Fibroblast of the aortic adventitia (primary cell): Measurements from ENCODE around the gene CCDC175. TPM values are rescaled to one million over a fixed set of nuclear protein-coding genes. Genes with fewer than 3 reads are reported as not detected.

Experiments used
- DNase-seq: peaks from one replicate; pipeline ENCODE4 v3.0.0-alpha.2; 2010; ENCODE audit warnings: low read depth
- H3K4me3 ChIP-seq: 2 replicates; pipeline ENCODE4 v1.5.1; 2011; ENCODE audit warnings: low read depth, mild to moderate bottlenecking, control low read depth, low read length, moderate library complexity
- CTCF ChIP-seq: IDR thresholded peaks from 2 replicates; pipeline ENCODE4 v1.5.1; 2011; ENCODE audit warnings: mild to moderate bottlenecking, low read length, control low read depth, inconsistent platforms; ENCODE audit not compliant: insufficient read depth
- total RNA-seq: library from RNA; depleted of rRNA; stranded (reverse); fragments of >200 nt; gene quantifications from 2 replicates; pipeline ENCODE4 v1.2.3, GENCODE V29; 2012; ENCODE audit warnings: low replicate concordance

Gene CCDC175
- total RNA-seq: not detected in 2 replicates

DNA sequence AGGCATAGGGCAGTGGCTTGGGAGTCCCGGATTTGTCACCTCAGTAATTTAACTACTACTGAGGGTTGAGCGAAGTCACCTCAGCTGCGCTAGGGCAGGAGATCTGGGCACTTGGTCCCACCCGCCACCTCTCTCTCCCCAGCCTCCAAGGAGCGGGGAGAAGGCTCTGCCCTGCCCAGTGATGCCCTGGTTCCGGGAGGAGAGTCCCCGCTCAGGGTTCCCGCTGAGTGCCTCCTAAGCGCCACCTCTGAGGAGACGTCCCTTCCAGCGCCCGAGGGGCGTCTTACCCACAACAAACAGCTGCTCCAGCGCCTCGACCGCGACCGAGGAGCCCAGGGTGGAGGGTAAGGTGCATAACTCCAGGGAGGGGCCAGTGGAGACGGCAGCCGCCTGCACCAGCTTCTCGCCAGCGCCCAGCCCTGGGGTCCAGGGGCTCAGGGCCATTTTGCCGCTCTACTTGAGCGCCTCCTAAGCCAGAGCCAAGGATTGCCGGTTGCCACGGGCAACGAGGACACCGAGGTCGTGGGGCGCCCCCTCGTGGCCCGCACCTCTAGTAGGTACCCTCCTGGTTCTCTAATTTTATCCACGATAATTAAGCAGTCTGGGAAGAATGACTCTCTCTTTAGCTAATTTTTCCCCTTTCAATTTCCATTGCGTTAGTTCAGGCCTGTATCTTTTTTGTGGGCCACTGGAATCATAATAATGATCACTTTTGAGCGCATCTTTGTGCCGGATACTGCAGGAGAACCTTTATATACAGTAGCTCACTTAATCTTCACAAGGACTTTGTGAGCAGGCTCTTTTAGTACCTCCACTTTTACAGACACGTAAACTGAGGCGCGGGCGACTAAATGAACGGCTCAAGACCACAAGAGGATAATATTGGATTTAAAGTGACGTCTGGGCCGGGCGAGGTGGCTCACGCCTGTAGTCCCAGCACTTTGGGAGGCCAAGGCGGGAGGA lies at the start of gene CCDC175:
Gene CCDC175 (minus strand): TSS at position 481 of the 963 bp plus-strand sequence. CDS start 37 bp downstream, at position 444.
- TF ChIP-seq CTCF: peak; percentile 75
- H3K4me3 ChIP-seq: peak within 1 kb of the TSS; percentile 59
- peak; percentile 69 for DNase-seq

GRCh38 chr14:59622631-59623030 lies 46.0 kb upstream of the CCDC175 start:
- TF ChIP-seq CTCF: no peak
- DNase-seq: no peak

DNA sequence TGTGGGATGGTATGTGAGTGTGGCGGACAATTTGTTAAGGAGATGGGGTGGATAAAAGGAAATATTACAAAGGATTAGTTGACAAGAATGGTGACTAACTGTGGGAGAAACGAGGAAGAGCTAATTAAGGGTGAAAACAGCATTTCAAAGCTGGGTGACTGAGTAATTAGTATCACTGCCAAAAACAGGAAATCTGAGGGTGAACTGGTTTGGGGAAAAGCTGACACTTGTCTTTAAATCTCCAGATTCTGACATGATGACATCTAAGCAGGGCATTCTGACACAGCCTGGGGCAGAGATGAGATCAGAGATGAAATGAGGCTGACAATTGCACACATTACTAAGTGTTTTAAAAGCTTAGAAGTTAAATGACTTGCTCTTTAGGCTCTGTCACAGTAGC lies 42.4 kb upstream of the CCDC175 start:
- TF ChIP-seq CTCF: no peak
- no peak overlapping the region for H3K4me3 ChIP-seq
- no peak for DNase-seq

More at GRCh38 chr14:59622631-59623030, 46.0 kb upstream of the CCDC175 start:
- no peak overlapping the region for H3K4me3 ChIP-seq

GRCh38 chr14:59601056-59601455 lies 24.4 kb upstream of the CCDC175 start:
- H3K4me3 ChIP-seq: no peak overlapping the region
- DNase-seq: no peak
- TF ChIP-seq CTCF: no peak

DNA sequence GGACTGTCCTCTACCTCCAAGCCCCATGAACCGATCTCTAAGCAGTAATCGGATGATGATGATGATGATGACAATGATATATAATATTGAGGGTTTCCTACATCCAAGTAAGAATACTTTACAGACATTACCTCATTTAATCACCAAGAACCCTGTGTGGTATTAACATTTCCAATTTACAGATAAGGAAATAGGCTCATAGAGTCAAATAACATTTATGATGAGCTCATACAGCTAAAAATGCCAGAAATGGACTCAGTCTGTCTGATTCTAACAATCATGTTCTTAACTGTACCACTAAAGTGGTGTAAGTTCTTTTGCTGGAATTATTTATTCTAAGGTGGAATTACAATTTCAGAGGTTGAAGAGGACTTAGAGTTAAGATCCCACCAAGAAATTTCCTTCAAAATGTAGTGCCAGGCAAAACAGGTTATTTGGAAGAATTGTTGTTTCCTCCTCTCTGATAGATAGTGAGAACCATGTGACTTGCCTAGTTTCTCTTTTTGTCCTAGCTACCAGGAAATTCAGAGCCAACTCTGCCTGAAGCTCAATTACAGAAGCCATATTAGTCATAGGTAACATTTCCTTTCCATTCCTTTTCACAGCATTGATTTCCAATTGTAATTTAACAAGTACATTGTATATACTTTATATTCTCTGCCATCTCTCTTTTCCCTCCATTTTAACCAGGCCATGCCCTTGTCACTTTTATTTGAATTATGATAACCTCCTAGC lies 23.8 kb upstream of the CCDC175 start:
- no peak overlapping the region for H3K4me3 ChIP-seq
- TF ChIP-seq CTCF: no peak
- peak; percentile 5 for DNase-seq

- no peak for TF ChIP-seq CTCF
- H3K4me3 ChIP-seq: no peak overlapping the region
- DNase-seq: no peak
Observed at GRCh38 chr14:59595071-59595470, 18.5 kb upstream of the CCDC175 start.
